OCI-LY7 (cell line): ENCODE measurements around the gene RNF150.

Experiments
- EZH2phosphoT487 ChIP-seq: fragments of 200-600 bp; sonication (generic); IDR thresholded peaks from 2 replicates; pipeline ENCODE4 v1.6.1; 2018; ENCODE audit warnings: low read depth, borderline replicate concordance, mild to moderate bottlenecking, mixed run types, antibody characterized with exemption, low read length, moderate library complexity, mixed read lengths
- TF ChIP-seq, protein P1 (sequence below): fragments of 200-600 bp; sonication (generic); conservative IDR thresholded peaks from 2 replicates; pipeline ENCODE4 v1.5.1; 2014; ENCODE audit warnings: mild to moderate bottlenecking, antibody characterized with exemption, low read length, moderate library complexity, mixed read lengths

DNA sequence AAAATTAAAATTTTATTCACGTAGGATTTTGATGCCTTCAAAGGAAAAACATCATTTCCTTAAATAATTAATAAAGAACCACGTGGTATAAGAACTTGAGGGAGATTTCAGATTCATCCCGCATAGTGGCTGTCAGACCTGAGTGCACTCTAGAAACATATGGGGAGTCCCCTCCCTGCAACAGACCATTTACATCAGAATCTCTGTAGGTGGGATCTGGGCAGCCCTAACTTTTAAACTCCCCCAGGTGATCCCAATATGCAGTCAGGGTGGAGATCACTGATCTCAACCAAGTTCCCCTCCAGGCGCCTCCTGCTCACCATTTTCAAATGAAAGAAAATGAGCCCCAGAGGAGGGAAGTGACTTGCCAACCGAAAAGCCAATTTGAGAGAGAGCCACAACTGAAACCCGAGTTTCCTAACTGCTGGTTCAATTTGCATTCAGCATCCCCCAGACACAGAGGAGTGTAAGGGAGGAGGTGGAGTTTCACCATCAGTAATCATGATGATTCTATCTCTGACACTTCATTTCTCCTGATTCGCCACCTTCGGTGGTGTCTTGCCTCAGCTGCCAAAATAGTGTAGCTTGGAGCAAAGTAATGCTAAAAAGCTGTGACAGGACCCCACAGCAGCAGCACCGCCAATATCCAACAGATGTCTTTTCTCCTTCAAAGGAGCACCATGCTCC lies 11.4 kb downstream of the RNF150 start:
- TF ChIP-seq, protein P1, sequence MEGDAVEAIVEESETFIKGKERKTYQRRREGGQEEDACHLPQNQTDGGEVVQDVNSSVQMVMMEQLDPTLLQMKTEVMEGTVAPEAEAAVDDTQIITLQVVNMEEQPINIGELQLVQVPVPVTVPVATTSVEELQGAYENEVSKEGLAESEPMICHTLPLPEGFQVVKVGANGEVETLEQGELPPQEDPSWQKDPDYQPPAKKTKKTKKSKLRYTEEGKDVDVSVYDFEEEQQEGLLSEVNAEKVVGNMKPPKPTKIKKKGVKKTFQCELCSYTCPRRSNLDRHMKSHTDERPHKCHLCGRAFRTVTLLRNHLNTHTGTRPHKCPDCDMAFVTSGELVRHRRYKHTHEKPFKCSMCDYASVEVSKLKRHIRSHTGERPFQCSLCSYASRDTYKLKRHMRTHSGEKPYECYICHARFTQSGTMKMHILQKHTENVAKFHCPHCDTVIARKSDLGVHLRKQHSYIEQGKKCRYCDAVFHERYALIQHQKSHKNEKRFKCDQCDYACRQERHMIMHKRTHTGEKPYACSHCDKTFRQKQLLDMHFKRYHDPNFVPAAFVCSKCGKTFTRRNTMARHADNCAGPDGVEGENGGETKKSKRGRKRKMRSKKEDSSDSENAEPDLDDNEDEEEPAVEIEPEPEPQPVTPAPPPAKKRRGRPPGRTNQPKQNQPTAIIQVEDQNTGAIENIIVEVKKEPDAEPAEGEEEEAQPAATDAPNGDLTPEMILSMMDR = no peak
- TF ChIP-seq EZH2phosphoT487 = no peak
